COLO668 (cell line): ENCODE results near the gene AKAP7.

Experiments
- DNase-seq: peaks from one replicate; lab custom pipeline; 2025; ENCODE audit not compliant: unreplicated experiment; lab: John Stamatoyannopoulos, UW

AKAP7 gene

GRCh38 chr6:131132360-131132759, 2.9 kb upstream of the AKAP7 start:
- DNase-seq: no peak

- DNase-seq: no peak
These were observed 867 bp upstream of the AKAP7 start for GRCh38 chr6:131134220-131134979.

- no peak for DNase-seq
These were observed 355 bp upstream of the AKAP7 start for GRCh38 chr6:131134980-131135243.

GRCh38 chr6:131136021-131136786, 937 bp downstream of the AKAP7 start:
- no peak for DNase-seq

GRCh38 chr6:131139599-131139998, 4.3 kb downstream of the AKAP7 start:
- DNase-seq: no peak

- no peak for DNase-seq
These were observed 8.1 kb downstream of the AKAP7 start for GRCh38 chr6:131143319-131143718.

- DNase-seq: no peak
These were observed 11.6 kb downstream of the AKAP7 start for GRCh38 chr6:131146865-131147264.

- DNase-seq: no peak
These were observed 21.1 kb downstream of the AKAP7 start for GRCh38 chr6:131156411-131156810.

- DNase-seq: no peak
These were observed 24.3 kb downstream of the AKAP7 start for GRCh38 chr6:131159578-131159977.

- no peak for DNase-seq
These were observed 25.0 kb downstream of the AKAP7 start for GRCh38 chr6:131160254-131160758.

GRCh38 chr6:131161987-131162386, 26.7 kb downstream of the AKAP7 start:
- DNase-seq: no peak

- no peak for DNase-seq
These were observed 28.6 kb downstream of the AKAP7 start for GRCh38 chr6:131163886-131164285.

GRCh38 chr6:131164506-131164905, 29.2 kb downstream of the AKAP7 start:
- no peak for DNase-seq

GRCh38 chr6:131167773-131168172, 32.5 kb downstream of the AKAP7 start:
- DNase-seq: no peak

GRCh38 chr6:131169613-131170012, 34.3 kb downstream of the AKAP7 start:
- DNase-seq: no peak

- no peak for DNase-seq
These were observed 37.0 kb downstream of the AKAP7 start for GRCh38 chr6:131172222-131172621.

- DNase-seq: no peak
These were observed 38.4 kb downstream of the AKAP7 start for GRCh38 chr6:131173680-131174079.

GRCh38 chr6:131175564-131175963, 40.3 kb downstream of the AKAP7 start:
- DNase-seq: no peak

GRCh38 chr6:131177996-131178395, 42.7 kb downstream of the AKAP7 start:
- no peak for DNase-seq

- DNase-seq: no peak
These were observed 47.7 kb downstream of the AKAP7 start for GRCh38 chr6:131182991-131183425.

GRCh38 chr6:131183427-131184095, 48.3 kb downstream of the AKAP7 start:
- DNase-seq: no peak

GRCh38 chr6:131191590-131191989, 56.3 kb downstream of the AKAP7 start:
- no peak for DNase-seq
